ES-I3 (cell line): Measurements from ENCODE around the gene CDH12.

ENCODE experiments used
- H3K36me3 ChIP-seq: 2 replicates; pipeline ENCODE4 v1.6.1; 2013; ENCODE audit warnings: mild to moderate bottlenecking, low read length, control low read depth, moderate library complexity; ENCODE audit not compliant: insufficient read depth
- H3K4me1 ChIP-seq: 2 replicates; pipeline ENCODE4 v1.6.1; 2013; ENCODE audit warnings: mild to moderate bottlenecking, control low read depth, low read length; ENCODE audit not compliant: insufficient read depth
- H3K9ac ChIP-seq: 2 replicates; pipeline ENCODE4 v1.6.1; 2013; ENCODE audit warnings: low read depth, mild to moderate bottlenecking, low read length, moderate library complexity
- H3K9me3 ChIP-seq: 2 replicates; pipeline ENCODE4 v1.6.1; 2013; ENCODE audit warnings: mild to moderate bottlenecking, low read length, moderate library complexity; ENCODE audit not compliant: control insufficient read depth, insufficient read depth

CDH12 gene

DNA sequence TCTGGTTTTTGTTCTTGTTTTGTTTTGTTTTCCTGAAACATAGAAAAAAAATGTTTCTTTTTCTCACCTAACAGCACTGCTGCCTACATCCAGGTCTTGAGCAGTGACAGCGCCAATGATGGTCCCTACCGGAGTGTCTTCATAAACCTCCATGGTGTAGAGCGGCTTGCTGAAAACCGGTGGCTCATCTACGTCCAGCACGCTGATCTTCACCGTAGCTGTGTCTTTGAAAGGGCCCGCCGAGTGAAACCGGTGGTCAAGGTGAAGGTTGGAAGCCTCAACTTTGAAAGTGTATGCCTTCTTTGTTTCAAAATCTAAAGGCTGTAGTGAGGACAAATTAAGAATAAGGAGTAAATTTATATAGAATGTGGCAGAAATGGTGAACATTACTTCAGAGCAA, 1051.0 kb downstream of the CDH12 start:
- Histone ChIP-seq H3K9me3 (no peaks in the 10 kb centered on the region), H3K9ac (no peak overlapping the region), H3K4me1 (no peaks in the 10 kb centered on the region), H3K36me3 (no peaks in the 10 kb centered on the region)

GRCh38 chr5:21792748-21793147, 1060.4 kb downstream of the CDH12 start:
- H3K36me3 ChIP-seq, result no peaks in the 10 kb centered on the region

GRCh38 chr5:21791304-21791703, 1061.8 kb downstream of the CDH12 start:
- no peaks in the 10 kb centered on the region for H3K4me1 ChIP-seq
- no peaks in the 10 kb centered on the region for H3K36me3 ChIP-seq
- H3K9ac ChIP-seq, result no peak overlapping the region
- no peaks in the 10 kb centered on the region for H3K9me3 ChIP-seq

More at GRCh38 chr5:21792748-21793147, 1060.4 kb downstream of the CDH12 start:
- no peak overlapping the region for H3K9ac ChIP-seq
- no peaks in the 10 kb centered on the region for H3K4me1 ChIP-seq
- H3K9me3 ChIP-seq, result no peaks in the 10 kb centered on the region

DNA sequence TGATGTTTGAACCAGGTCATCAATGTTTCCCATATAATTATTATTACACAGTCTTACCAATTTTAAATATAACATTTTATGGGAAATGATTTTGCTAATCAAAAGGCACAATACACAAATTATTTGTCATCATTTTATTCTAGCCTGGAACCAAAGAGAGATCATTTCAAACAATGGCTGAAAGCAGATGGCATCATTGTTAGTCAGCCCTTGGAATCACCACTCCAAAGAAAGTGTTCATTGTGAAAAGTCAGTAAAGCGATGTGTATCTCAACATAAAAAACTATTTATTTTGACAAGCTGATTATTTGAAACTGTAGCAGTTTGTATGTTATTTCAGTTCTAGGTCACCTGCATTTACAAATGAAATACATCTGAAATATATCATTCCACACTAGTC, 1068.7 kb downstream of the CDH12 start:
- Histone ChIP-seq H3K4me1 (no peaks in the 10 kb centered on the region), H3K36me3 (no peaks in the 10 kb centered on the region)

DNA sequence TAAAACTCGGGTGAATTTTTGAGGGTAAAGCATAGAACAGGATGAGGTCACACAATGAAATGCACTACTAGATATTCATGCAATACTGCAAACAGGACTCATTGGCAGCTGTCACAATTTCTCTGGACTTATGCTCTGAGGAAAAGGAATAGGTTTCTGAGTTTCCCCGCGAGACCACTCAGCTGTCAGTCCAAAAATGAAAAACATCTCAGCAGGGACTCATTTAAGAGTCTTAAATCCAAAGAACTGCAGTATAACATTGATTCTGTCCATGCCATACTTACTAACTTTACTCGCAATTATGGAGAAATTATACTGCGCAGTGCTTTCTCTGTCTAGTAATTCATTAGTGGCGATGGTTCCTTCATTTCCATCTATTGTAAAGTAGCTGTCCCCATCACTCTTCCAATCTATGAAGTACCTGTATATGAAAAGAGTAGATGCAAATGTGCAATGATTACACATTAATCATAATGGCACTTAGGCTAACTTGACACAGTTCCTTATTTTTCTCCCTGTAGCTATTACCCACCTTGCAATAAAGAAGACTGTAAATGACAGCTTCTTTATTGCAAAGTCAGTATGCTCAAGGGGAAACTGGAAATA, 1070.0 kb downstream of the CDH12 start:
- Histone ChIP-seq H3K9me3 (no peaks in the 10 kb centered on the region), H3K9ac (no peak overlapping the region), H3K4me1 (no peaks in the 10 kb centered on the region), H3K36me3 (no peaks in the 10 kb centered on the region)

More for the DNA sequence above, 1068.7 kb downstream of the CDH12 start:
- Histone ChIP-seq H3K9me3 (no peaks in the 10 kb centered on the region), H3K9ac (no peak overlapping the region)

GRCh38 chr5:21776466-21776865, 1076.7 kb downstream of the CDH12 start:
- Histone ChIP-seq H3K36me3 (no peaks in the 10 kb centered on the region), H3K9me3 (no peaks in the 10 kb centered on the region), H3K4me1 (no peaks in the 10 kb centered on the region; the same call in 1 of the 2 replicates), H3K9ac (no peak overlapping the region)

DNA sequence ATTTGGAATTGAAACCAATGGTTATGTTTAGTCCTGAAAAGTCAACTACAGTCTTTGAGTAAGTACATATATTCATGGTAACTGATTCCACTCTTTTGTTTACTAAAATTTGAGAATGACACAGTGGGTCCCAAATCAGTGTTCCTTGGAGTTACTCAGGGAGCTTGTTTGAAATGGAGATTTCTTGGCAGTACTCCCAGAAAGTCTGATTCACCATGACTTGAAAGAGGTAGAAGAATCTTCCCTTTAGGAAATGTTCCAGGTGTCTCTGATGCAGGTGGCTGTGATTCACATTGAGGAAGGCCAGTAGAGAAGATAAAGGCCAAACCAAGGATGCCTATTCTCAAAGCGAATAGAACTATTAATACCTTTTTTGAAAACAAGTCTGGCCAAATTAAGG, 1078.3 kb downstream of the CDH12 start:
- Histone ChIP-seq H3K9me3 (no peaks in the 10 kb centered on the region), H3K4me1 (no peaks in the 10 kb centered on the region; the same call in 1 of the 2 replicates), H3K9ac (no peak overlapping the region), H3K36me3 (no peaks in the 10 kb centered on the region)

GRCh38 chr5:21774281-21774680, 1078.9 kb downstream of the CDH12 start:
- no peak overlapping the region for H3K9ac ChIP-seq
- no peaks in the 10 kb centered on the region for H3K36me3 ChIP-seq
- H3K9me3 ChIP-seq, result no peaks in the 10 kb centered on the region
- no peaks in the 10 kb centered on the region; the same call in 1 of the 2 replicates for H3K4me1 ChIP-seq

GRCh38 chr5:21773456-21773855, 1079.7 kb downstream of the CDH12 start:
- no peaks in the 10 kb centered on the region; the same call in 1 of the 2 replicates for H3K4me1 ChIP-seq
- H3K9me3 ChIP-seq, result no peaks in the 10 kb centered on the region
- H3K9ac ChIP-seq, result no peak overlapping the region
- H3K36me3 ChIP-seq, result no peaks in the 10 kb centered on the region

DNA sequence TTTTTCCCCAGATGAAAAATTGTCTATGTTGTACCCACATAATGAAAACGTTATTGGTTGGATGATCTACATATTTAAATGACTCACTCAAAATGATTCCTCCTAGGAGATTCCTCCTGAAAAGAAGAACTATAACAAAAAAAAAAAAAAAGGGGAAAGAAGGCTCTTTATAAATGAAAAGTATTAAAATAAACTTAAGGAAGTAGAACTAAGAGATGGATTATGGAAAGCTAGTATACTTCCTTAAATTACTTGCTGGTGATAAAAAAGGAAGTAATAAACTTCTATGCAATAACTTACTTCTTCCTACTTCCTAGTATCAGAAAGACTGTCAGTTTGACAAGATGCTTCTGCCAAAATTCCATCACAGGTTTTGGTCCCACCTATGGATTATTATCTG, 1087.7 kb downstream of the CDH12 start:
- Histone ChIP-seq H3K9me3 (no peaks in the 10 kb centered on the region), H3K36me3 (no peaks in the 10 kb centered on the region), H3K9ac (no peak overlapping the region), H3K4me1 (no peaks in the 10 kb centered on the region)

DNA sequence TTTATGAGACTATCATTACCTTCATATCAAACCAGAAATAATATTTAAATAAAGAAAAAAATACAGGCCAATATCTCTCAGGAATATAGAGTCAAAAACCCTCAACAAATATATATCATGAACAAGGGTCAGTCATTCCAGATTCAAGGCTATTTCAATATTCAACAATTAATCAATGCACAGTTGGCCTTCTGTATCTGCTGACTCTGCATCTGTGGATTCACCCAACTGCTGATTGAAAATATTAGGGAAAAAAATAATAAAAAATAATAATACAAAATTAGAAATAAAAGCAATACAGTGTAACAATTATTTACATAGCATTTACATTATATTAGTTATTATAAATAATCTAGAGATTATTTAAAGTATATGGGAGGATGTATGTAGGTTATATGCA, 1114.0 kb downstream of the CDH12 start:
- H3K4me1 ChIP-seq, result no peaks in the 10 kb centered on the region
- no peaks in the 10 kb centered on the region for H3K9me3 ChIP-seq
- H3K9ac ChIP-seq, result no peak overlapping the region
- no peaks in the 10 kb centered on the region for H3K36me3 ChIP-seq

- Histone ChIP-seq H3K9ac (no peak overlapping the region), H3K36me3 (no peaks in the 10 kb centered on the region), H3K4me1 (no peaks in the 10 kb centered on the region), H3K9me3 (no peaks in the 10 kb centered on the region)
These were observed 1129.6 kb downstream of the CDH12 start for GRCh38 chr5:21723500-21723899.

DNA sequence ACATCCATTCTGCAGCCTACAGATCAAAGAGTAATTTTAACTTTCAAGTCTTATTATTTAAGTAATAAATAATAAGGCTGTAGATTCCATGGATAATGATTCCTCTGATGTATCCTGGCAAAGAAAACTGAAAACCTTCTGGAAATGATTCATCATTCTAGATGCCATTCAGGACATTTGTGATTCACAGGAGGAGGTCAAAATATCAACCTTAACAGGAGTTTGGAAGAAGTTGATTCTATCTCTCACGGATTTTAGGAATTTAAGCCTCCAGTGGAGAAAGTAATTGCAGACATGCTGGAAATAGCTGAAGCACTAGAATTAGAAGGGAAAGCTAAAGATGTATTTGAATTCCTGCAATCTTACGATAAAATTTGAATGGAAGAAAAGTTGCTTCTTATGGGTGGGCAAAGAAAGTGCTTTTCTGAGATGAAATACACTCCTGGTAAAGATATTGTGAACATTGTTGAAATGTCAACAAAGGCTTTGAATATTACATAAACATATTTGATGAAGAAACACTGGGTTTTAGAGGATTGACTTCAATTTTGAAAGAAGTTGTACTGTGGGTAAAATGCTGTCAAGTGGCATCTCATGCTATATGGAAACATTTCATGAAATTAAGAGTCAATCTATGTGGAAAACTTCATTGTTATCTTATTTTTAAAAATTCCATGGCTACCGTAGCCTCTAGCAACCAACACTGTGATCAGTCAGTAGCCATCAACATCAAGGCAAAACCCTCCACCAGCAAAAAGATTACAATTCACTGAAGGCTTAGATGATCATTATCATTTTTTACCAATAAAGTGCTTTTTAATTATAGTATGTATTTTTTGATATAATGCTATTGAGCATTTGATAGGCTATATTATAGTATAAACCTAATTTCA, 1141.0 kb downstream of the CDH12 start:
- H3K9ac ChIP-seq, result no peak overlapping the region
- H3K36me3 ChIP-seq, result no peaks in the 10 kb centered on the region
- no peaks in the 10 kb centered on the region for H3K4me1 ChIP-seq
- no peaks in the 10 kb centered on the region for H3K9me3 ChIP-seq

- no peak overlapping the region for H3K9ac ChIP-seq
- H3K36me3 ChIP-seq, result no peaks in the 10 kb centered on the region
- no peaks in the 10 kb centered on the region for H3K4me1 ChIP-seq
- no peaks in the 10 kb centered on the region for H3K9me3 ChIP-seq
These were observed 1143.4 kb downstream of the CDH12 start for GRCh38 chr5:21709770-21710169.
